VCaP (cell line): ENCODE measurements around the gene CPM.

ENCODE experiments used
- H3K27ac ChIP-seq: fragments of 450-650 bp; 2 replicates; pipeline ENCODE4 v1.5.1; 2017
- TF ChIP-seq, protein P1 (sequence below): fragments of 450-650 bp; conservative IDR thresholded peaks from 2 replicates; pipeline ENCODE4 v1.5.1; 2017; ENCODE audit warnings: mild to moderate bottlenecking, moderate library complexity

The CPM gene

DNA sequence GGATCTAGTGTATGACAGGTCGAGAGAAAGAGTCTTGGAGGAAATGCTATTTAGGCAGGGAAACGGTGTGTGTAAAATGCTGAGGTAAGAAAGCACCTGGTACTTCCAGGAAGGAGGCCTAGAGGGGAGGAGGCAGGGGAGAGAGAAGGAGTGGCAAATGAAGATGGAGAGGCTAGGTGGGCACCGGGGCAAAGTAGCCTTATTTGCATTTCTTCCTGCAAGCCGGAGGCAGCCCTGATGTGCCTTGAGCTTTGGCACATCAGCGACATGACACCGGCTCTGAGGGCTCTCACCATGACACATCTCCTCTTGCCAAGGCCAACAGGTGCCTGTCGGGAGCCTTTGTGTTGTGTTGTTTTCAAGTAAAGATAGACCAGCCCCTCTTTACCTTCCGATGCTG, 61.6 kb downstream of the CPM start:
- no peak overlapping the region for H3K27ac ChIP-seq
- TF ChIP-seq, protein P1, sequence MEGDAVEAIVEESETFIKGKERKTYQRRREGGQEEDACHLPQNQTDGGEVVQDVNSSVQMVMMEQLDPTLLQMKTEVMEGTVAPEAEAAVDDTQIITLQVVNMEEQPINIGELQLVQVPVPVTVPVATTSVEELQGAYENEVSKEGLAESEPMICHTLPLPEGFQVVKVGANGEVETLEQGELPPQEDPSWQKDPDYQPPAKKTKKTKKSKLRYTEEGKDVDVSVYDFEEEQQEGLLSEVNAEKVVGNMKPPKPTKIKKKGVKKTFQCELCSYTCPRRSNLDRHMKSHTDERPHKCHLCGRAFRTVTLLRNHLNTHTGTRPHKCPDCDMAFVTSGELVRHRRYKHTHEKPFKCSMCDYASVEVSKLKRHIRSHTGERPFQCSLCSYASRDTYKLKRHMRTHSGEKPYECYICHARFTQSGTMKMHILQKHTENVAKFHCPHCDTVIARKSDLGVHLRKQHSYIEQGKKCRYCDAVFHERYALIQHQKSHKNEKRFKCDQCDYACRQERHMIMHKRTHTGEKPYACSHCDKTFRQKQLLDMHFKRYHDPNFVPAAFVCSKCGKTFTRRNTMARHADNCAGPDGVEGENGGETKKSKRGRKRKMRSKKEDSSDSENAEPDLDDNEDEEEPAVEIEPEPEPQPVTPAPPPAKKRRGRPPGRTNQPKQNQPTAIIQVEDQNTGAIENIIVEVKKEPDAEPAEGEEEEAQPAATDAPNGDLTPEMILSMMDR: no peak

DNA sequence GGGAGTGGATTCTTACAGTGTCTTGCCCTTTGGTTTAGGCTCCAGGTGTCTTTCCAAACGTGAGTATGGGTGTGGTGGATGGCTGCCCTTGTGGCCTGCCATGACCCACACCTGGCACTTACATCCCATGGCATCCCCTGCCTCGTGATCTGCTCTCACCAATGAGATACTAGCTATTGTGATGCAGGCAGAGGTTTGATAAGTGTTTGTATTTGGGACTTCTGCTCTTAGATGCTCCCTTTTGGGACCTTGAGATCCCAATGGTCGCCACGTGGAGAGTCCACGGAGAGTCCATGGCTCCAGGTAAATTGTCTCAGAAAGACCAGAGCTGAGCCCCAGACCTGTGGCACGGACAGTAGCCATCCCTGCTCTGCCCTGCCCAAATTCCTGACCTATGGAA, 62.5 kb downstream of the CPM start:
- TF ChIP-seq, protein P1: no peak
- H3K27ac ChIP-seq: no peak overlapping the region

DNA sequence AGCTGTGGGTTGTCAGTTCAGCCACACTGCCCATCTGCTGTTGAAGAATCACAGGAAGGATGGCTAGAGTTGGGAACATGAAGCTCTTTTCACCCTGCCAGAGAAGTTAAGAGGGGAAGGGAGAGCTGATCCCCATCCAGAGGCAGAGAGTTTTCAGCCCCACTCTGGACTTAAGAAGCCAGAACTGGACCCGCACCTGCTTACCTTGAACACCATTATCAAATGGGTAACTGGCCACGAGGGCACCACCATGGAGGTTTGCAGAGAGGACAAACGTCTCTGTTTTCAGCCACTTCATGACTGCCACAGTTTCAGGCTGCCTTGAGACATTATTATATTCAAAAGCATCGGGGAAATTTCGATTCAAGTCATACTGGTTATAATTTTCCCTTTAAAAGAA, 63.0 kb downstream of the CPM start:
- no peak overlapping the region for H3K27ac ChIP-seq
- TF ChIP-seq, protein P1: no peak

DNA sequence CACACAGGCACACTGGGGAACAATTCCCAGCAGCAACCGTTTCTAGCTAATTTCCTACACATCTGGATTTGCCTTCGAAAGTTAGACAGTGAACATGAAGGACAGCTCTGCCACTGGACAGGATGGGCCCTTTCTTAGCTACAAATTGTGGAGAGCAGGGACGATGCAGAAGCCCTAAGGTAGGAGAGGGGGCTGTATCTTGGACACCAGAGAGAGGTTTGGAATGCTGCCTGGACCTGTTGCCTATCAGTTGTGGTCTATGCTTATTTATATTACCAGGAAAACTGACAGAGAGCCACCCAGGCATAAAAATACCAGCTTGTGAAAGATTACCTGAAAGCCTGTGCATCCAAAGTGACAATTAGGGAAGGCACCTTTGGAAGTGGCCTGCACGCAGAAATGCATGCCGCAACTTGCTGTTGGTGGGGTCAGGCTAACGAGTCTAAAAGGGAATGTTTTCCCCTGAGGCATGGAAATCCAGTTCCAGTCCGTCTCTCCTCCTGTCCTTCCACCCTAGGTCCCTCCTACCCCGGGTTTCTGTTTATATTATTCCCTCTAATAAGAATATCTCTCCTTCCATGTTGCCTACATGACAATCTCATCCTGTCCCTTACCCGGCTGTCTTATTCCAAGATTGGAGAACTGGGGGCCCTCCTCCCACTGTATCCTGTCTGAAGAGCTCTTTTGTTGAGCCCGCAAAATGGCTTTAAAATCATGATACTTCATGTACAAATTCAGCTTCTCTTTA, 64.8 kb downstream of the CPM start:
- TF ChIP-seq, protein P1: no peak
- H3K27ac ChIP-seq: no peak overlapping the region

DNA sequence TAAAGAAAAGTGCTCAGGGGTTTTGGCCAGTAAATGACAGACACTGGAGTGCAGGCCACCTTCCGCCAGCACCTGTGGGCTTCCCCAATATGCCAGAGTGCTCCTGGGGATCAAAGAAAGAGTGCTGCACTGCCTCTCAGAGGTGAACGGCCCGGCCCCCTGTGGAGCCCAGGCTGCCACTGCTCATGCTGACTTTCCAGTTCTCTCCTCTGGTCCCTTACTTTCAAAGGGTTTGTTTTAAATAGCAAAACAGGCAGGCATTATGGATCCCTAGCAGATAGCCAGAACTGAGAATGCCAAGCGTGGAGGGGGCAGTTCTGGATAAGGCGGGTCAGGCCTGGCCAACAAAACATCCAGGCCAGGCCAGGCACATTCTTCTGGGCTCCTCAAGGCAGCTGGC, 65.4 kb downstream of the CPM start:
- H3K27ac ChIP-seq: no peak overlapping the region
- TF ChIP-seq, protein P1: no peak

DNA sequence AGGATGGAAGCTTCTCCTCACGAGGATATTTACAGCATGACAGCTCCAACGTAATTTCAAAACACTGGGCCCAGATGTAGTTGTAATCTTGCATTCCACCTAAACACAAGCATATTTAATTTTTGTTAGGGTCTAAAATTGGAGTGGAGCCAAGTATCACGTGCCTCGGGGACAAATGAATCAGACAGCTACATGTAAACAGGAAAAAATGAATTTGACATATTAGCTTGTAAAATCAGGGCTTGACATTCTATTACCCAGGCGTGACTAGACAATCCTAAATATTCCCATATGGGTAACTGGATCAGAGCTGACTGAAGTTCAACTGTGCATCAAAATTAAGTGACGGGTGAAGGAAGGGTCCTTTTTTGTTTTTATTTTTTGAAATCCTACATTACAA, 66.0 kb downstream of the CPM start:
- TF ChIP-seq, protein P1: no peak
- no peak overlapping the region for H3K27ac ChIP-seq

DNA sequence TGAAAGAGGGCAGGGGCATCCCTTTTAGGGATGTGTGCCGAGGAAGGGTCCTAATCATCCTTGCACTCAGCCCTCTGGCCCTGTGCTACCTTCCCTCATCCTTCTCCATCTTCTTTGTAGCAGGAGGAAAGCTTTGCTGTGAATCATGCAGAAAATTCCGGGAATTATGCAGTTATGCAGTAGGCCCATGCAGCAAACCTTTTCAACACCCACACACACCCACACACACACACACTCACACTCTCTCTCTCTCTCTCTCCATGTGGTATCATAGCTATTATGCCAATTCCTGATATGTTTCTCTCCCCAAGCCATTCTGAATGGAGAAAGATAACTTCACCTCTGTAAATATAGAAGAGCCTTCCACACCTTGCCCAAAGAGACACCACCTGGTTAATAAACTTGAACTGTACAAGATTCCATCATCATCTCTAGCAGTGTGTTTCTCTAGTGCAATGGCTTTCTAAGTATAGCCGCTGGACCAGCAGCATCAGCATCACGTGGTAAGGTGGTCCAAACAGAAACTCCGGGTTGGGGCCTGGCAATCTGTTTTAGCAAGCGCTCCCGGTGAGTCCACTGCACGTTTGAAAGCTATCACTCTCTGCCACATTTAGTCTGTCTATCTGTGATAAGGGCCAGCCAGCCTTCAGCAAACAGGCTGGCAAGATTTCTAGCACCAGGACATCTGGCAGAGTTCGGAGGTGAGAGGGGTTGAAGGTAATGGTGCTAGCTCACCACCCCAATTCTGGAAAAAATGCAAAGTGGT, 67.4 kb downstream of the CPM start:
- H3K27ac ChIP-seq: no peak overlapping the region
- TF ChIP-seq, protein P1: no peak
